SH-SY5Y (cell line): ENCODE data around the gene CHD9.

Experiments used
- GATA2 ChIP-seq: IDR thresholded peaks from 2 replicates; pipeline ENCODE4 v1.6.1; 2011; ENCODE audit warnings: mild to moderate bottlenecking, low read depth, low read length
- GATA3 ChIP-seq: IDR thresholded peaks from 2 replicates; pipeline ENCODE4 v1.6.1; 2011; ENCODE audit warnings: low read depth, mild to moderate bottlenecking, low read length, moderate library complexity

- TF ChIP-seq GATA2 (no peak), GATA3 (no peak)
Measured at GRCh38 chr16:53112015-53112414, 57.2 kb downstream of the CHD9 start.
